GM12875 (cell line): Measurements from ENCODE around the gene RORC.

Experiments
- H3K4me3 ChIP-seq: one replicate; pipeline ENCODE4 v1.5.1; 2011; ENCODE audit warnings: low read depth, low read length, control low read depth
- CTCF ChIP-seq: IDR thresholded peaks from 2 replicates; pipeline ENCODE4 v1.5.1; 2011; ENCODE audit warnings: low read depth, mild to moderate bottlenecking, control low read depth, inconsistent platforms, low read length, moderate library complexity, borderline replicate concordance; ENCODE audit not compliant: insufficient read depth

Gene RORC

GRCh38 chr1:151864411-151864810 is 32.8 kb upstream of the RORC start:
- TF ChIP-seq CTCF = no peak
- H3K4me3 ChIP-seq = no peak overlapping the region

DNA sequence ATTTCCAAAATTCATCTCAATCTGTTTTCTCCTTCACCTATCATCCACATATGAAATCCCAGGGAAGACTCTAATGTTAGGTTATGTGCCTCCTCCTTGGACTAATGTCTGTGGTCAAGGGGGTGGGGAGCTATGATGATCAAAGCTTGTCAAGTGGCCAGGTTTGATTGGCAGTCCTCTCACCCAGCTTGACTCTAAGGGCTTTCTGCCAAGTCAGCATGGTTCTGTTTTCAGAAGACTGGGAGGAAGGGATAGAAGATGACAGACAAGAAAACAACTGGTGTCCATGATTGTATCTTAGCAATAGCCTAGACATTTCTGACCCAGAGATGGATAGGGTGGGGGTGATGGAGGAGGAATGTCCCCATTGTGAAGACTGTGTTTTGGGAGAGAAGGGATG is 31.0 kb upstream of the RORC start:
- H3K4me3 ChIP-seq = no peak overlapping the region
- no peak for TF ChIP-seq CTCF

DNA sequence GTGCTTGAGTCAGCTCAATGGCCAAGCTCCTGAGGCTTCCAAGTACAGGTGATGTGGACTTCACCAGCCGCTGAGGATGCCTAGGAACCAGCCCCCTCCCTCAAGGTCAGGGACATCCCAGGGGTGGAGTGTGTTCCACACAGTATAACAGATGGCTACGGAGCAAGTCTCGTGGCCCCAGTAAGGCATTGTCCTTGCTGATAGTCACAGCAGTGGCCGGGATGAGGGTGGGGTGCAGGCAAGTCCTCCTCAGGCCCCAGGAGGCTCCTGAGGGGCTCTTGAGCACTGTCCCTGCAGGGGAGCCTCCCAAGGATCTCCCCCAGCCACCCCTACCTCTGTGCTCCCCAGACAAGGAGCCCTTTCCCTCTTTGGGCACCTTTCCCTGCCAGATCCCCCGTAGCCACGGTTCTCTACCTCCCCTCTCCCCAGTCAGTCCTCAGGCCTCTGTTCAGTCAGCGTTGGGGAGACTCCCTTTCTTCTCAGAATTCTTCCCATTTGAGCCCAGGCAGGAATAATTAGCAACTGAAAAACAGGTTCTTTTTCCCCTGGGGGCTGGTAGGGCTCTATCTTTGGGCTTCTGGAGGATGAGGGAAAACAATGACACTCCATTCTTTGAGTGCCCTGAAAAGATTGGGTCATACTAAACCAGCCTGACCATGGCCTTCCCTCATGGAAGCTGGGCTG is 29.0 kb upstream of the RORC start:
- no peak for TF ChIP-seq CTCF
- H3K4me3 ChIP-seq = no peak overlapping the region

- TF ChIP-seq CTCF = no peak
- H3K4me3 ChIP-seq = no peak overlapping the region
Measured at GRCh38 chr1:151859891-151860293, 28.3 kb upstream of the RORC start.

- no peak overlapping the region for H3K4me3 ChIP-seq
- no peak for TF ChIP-seq CTCF
Measured at GRCh38 chr1:151858886-151859665, 27.5 kb upstream of the RORC start.

GRCh38 chr1:151858030-151858746 is 26.6 kb upstream of the RORC start:
- no peak overlapping the region for H3K4me3 ChIP-seq
- no peak for TF ChIP-seq CTCF
